Measurements from ENCODE around the gene FYN.

Gene FYN

GRCh38 chr6:111880181-111880888 lies 7.1 kb upstream of the FYN start:
- DNase-seq, result no peak

- DNase-seq, result no peak
These were observed 2.5 kb upstream of the FYN start for GRCh38 chr6:111875741-111876140.

- DNase-seq, result peak; percentile 75
These were observed 768 bp upstream of the FYN start for GRCh38 chr6:111874025-111874415.

GRCh38 chr6:111872401-111873177 lies 663 bp downstream of the FYN start:
- DNase-seq, result peak; percentile 80

GRCh38 chr6:111871725-111872400 lies 1.4 kb downstream of the FYN start:
- DNase-seq, result peak; percentile 52

GRCh38 chr6:111871207-111871606 lies 2.0 kb downstream of the FYN start:
- peak; percentile 75 for DNase-seq

- peak; percentile 8 for DNase-seq
These were observed 2.5 kb downstream of the FYN start for GRCh38 chr6:111870742-111871064.

GRCh38 chr6:111870051-111870741 lies 3.1 kb downstream of the FYN start:
- peak; percentile 65 for DNase-seq

GRCh38 chr6:111866857-111867256 lies 6.4 kb downstream of the FYN start:
- no peak for DNase-seq

GRCh38 chr6:111865909-111866546 lies 7.2 kb downstream of the FYN start:
- peak; percentile 0 for DNase-seq

GRCh38 chr6:111865049-111865585 lies 8.1 kb downstream of the FYN start:
- DNase-seq, result no peak

- peak; percentile 11 for DNase-seq
These were observed 8.9 kb downstream of the FYN start for GRCh38 chr6:111864138-111865048.

GRCh38 chr6:111862741-111863140 lies 10.5 kb downstream of the FYN start:
- no peak for DNase-seq

GRCh38 chr6:111862314-111862713 lies 10.9 kb downstream of the FYN start:
- no peak for DNase-seq

GRCh38 chr6:111861431-111861885 lies 11.8 kb downstream of the FYN start:
- DNase-seq, result peak; percentile 7

- peak; percentile 17 for DNase-seq
These were observed 14.9 kb downstream of the FYN start for GRCh38 chr6:111858347-111858746.

GRCh38 chr6:111857674-111858337 lies 15.4 kb downstream of the FYN start:
- peak; percentile 12 for DNase-seq

GRCh38 chr6:111855753-111856152 lies 17.5 kb downstream of the FYN start:
- DNase-seq, result no peak

- no peak for DNase-seq
These were observed 18.6 kb downstream of the FYN start for GRCh38 chr6:111854683-111855082.

GRCh38 chr6:111852725-111853124 lies 20.5 kb downstream of the FYN start:
- peak; percentile 48 for DNase-seq
